ENCODE measurements around the gene UNC5A.

UNC5A gene

GRCh38 chr5:176862330-176862995, 52.1 kb downstream of the UNC5A start:
- Histone ChIP-seq H3K4me2 (ENCODE audit: low read length) (no peak overlapping the region), H3K23ac (ENCODE audit: low read length) (no peak overlapping the region), H3K9me3 (ENCODE audit: insufficient read depth, low read depth, low read length) (peaks cover 6% of the 10 kb centered on the region), H4K91ac (ENCODE audit: low read depth, low read length) (no peak overlapping the region), H3K14ac (ENCODE audit: low read length) (no peak overlapping the region), H4K8ac (ENCODE audit: low read depth, low read length) (no peak overlapping the region), H3K79me2 (ENCODE audit: control insufficient read depth, insufficient read depth, low read length, poor library complexity) (no peaks in the 10 kb centered on the region), H2BK12ac (ENCODE audit: low read length) (no peak overlapping the region), H2AFZ (ENCODE audit: insufficient read depth, low read length, poor library complexity) (no peak overlapping the region), H3K27ac (ENCODE audit: low read depth, low read length) (no peak overlapping the region), H2AK5ac (ENCODE audit: low read length) (no peak overlapping the region), H3K18ac (ENCODE audit: low read length) (no peak overlapping the region), H2BK120ac (ENCODE audit: insufficient read depth, low read length, poor library complexity) (no peak overlapping the region), H3K36me3 (ENCODE audit: control insufficient read depth in 1 of 2, insufficient read depth in 2 of 2, low read length in 2 of 2) (no peaks in the 10 kb centered on the region), H3K9ac (ENCODE audit: low read length) (no peak overlapping the region), H3K27me3 (ENCODE audit: insufficient read depth, low read length) (no peaks in the 10 kb centered on the region), H3K4ac (ENCODE audit: low read depth, low read length) (no peak overlapping the region), H4K12ac (ENCODE audit: low read depth, low read length) (no peak overlapping the region), H3K4me1 (ENCODE audit: control insufficient read depth in 1 of 2, insufficient read depth in 2 of 2, low read length in 2 of 2) (no peaks in the 10 kb centered on the region), H2BK5ac (ENCODE audit: low read depth, low read length, poor library complexity) (no peak overlapping the region), H3K79me1 (ENCODE audit: low read length) (no peaks in the 10 kb centered on the region), H3K4me3 (ENCODE audit: low read depth, low read length) (no peak overlapping the region)
- no peak for DNase-seq
- WGBS (ENCODE audit: extremely low coverage, insufficient coverage, insufficient read length): no CpG with 5 or more reads among the region's 28 CpGs

- Histone ChIP-seq H2BK120ac (ENCODE audit: insufficient read depth, low read length, poor library complexity) (no peak overlapping the region), H3K14ac (ENCODE audit: low read length) (no peak overlapping the region), H3K4me1 (ENCODE audit: control insufficient read depth in 1 of 2, insufficient read depth in 2 of 2, low read length in 2 of 2) (no peaks in the 10 kb centered on the region), H2AFZ (ENCODE audit: insufficient read depth, low read length, poor library complexity) (no peak overlapping the region), H4K12ac (ENCODE audit: low read depth, low read length) (no peak overlapping the region), H2BK12ac (ENCODE audit: low read length) (no peak overlapping the region), H3K23ac (ENCODE audit: low read length) (no peak overlapping the region), H3K4me3 (ENCODE audit: low read depth, low read length) (no peak overlapping the region), H3K27me3 (ENCODE audit: insufficient read depth, low read length) (no peaks in the 10 kb centered on the region), H2BK5ac (ENCODE audit: low read depth, low read length, poor library complexity) (no peak overlapping the region), H3K4me2 (ENCODE audit: low read length) (no peak overlapping the region), H3K18ac (ENCODE audit: low read length) (no peak overlapping the region), H3K4ac (ENCODE audit: low read depth, low read length) (no peak overlapping the region), H4K91ac (ENCODE audit: low read depth, low read length) (no peak overlapping the region), H3K36me3 (ENCODE audit: control insufficient read depth in 1 of 2, insufficient read depth in 2 of 2, low read length in 2 of 2) (no peaks in the 10 kb centered on the region), H3K79me2 (ENCODE audit: control insufficient read depth, insufficient read depth, low read length, poor library complexity) (no peaks in the 10 kb centered on the region), H2AK5ac (ENCODE audit: low read length) (no peak overlapping the region), H3K79me1 (ENCODE audit: low read length) (no peaks in the 10 kb centered on the region), H3K9me3 (ENCODE audit: insufficient read depth, low read depth, low read length) (peaks cover 6% of the 10 kb centered on the region), H4K8ac (ENCODE audit: low read depth, low read length) (no peak overlapping the region), H3K27ac (ENCODE audit: low read depth, low read length) (no peak overlapping the region), H3K9ac (ENCODE audit: low read length) (no peak overlapping the region)
- no peak for DNase-seq
- WGBS (ENCODE audit: extremely low coverage, insufficient coverage, insufficient read length): no CpG with 5 or more reads among the region's 15 CpGs
Observed at GRCh38 chr5:176863041-176863764, 52.8 kb downstream of the UNC5A start.

- Histone ChIP-seq H4K91ac (ENCODE audit: low read depth, low read length) (no peak overlapping the region), H3K9me3 (ENCODE audit: insufficient read depth, low read depth, low read length) (peaks cover 6% of the 10 kb centered on the region), H3K79me1 (ENCODE audit: low read length) (no peaks in the 10 kb centered on the region), H4K12ac (ENCODE audit: low read depth, low read length) (no peak overlapping the region), H3K4me3 (ENCODE audit: low read depth, low read length) (no peak overlapping the region), H2AK5ac (ENCODE audit: low read length) (no peak overlapping the region), H2BK12ac (ENCODE audit: low read length) (no peak overlapping the region), H2BK5ac (ENCODE audit: low read depth, low read length, poor library complexity) (no peak overlapping the region), H3K36me3 (ENCODE audit: control insufficient read depth in 1 of 2, insufficient read depth in 2 of 2, low read length in 2 of 2) (no peaks in the 10 kb centered on the region), H3K27ac (ENCODE audit: low read depth, low read length) (no peak overlapping the region), H3K4me2 (ENCODE audit: low read length) (no peak overlapping the region), H3K4me1 (ENCODE audit: control insufficient read depth in 1 of 2, insufficient read depth in 2 of 2, low read length in 2 of 2) (no peaks in the 10 kb centered on the region), H3K18ac (ENCODE audit: low read length) (no peak overlapping the region), H2BK120ac (ENCODE audit: insufficient read depth, low read length, poor library complexity) (no peak overlapping the region), H3K23ac (ENCODE audit: low read length) (no peak overlapping the region), H3K27me3 (ENCODE audit: insufficient read depth, low read length) (no peaks in the 10 kb centered on the region), H2AFZ (ENCODE audit: insufficient read depth, low read length, poor library complexity) (no peak overlapping the region), H4K8ac (ENCODE audit: low read depth, low read length) (no peak overlapping the region), H3K79me2 (ENCODE audit: control insufficient read depth, insufficient read depth, low read length, poor library complexity) (no peaks in the 10 kb centered on the region), H3K4ac (ENCODE audit: low read depth, low read length) (no peak overlapping the region), H3K14ac (ENCODE audit: low read length) (no peak overlapping the region), H3K9ac (ENCODE audit: low read length) (no peak overlapping the region)
- WGBS (ENCODE audit: extremely low coverage, insufficient coverage, insufficient read length): no CpG with 5 or more reads among the region's 5 CpGs
- no peak for DNase-seq
Observed at GRCh38 chr5:176863765-176864098, 53.4 kb downstream of the UNC5A start.

- no peaks in the 10 kb centered on the region for H3K4me1 ChIP-seq (ENCODE audit: control insufficient read depth in 1 of 2, insufficient read depth in 2 of 2, low read length in 2 of 2)
- peaks cover 6% of the 10 kb centered on the region for H3K9me3 ChIP-seq (ENCODE audit: insufficient read depth, low read depth, low read length)
- H3K14ac ChIP-seq (ENCODE audit: low read length): no peak overlapping the region
- H4K12ac ChIP-seq (ENCODE audit: low read depth, low read length): no peak overlapping the region
- DNase-seq: no peak
- no peak overlapping the region for H3K23ac ChIP-seq (ENCODE audit: low read length)
- no peaks in the 10 kb centered on the region for H3K79me1 ChIP-seq (ENCODE audit: low read length)
- no peak overlapping the region for H3K4me3 ChIP-seq (ENCODE audit: low read depth, low read length)
- no peak overlapping the region for H4K91ac ChIP-seq (ENCODE audit: low read depth, low read length)
- H3K4me2 ChIP-seq (ENCODE audit: low read length): no peak overlapping the region
- H3K18ac ChIP-seq (ENCODE audit: low read length): no peak overlapping the region
- no peak overlapping the region for H2BK120ac ChIP-seq (ENCODE audit: insufficient read depth, low read length, poor library complexity)
- H3K27ac ChIP-seq (ENCODE audit: low read depth, low read length): no peak overlapping the region
- WGBS (ENCODE audit: extremely low coverage, insufficient coverage, insufficient read length): no CpG with 5 or more reads among the region's 8 CpGs
- no peaks in the 10 kb centered on the region for H3K79me2 ChIP-seq (ENCODE audit: control insufficient read depth, insufficient read depth, low read length, poor library complexity)
- H3K9ac ChIP-seq (ENCODE audit: low read length): no peak overlapping the region
- H3K4ac ChIP-seq (ENCODE audit: low read depth, low read length): no peak overlapping the region
- no peak overlapping the region for H2BK12ac ChIP-seq (ENCODE audit: low read length)
- no peak overlapping the region for H2AFZ ChIP-seq (ENCODE audit: insufficient read depth, low read length, poor library complexity)
- no peak overlapping the region for H2AK5ac ChIP-seq (ENCODE audit: low read length)
- H2BK5ac ChIP-seq (ENCODE audit: low read depth, low read length, poor library complexity): no peak overlapping the region
- H3K27me3 ChIP-seq (ENCODE audit: insufficient read depth, low read length): no peaks in the 10 kb centered on the region
- no peak overlapping the region for H4K8ac ChIP-seq (ENCODE audit: low read depth, low read length)
- no peaks in the 10 kb centered on the region for H3K36me3 ChIP-seq (ENCODE audit: control insufficient read depth in 1 of 2, insufficient read depth in 2 of 2, low read length in 2 of 2)
Observed at GRCh38 chr5:176864755-176865154, 54.4 kb downstream of the UNC5A start.

Measured in trophoblast cell (in vitro differentiated cells and primary cell).